Endothelial cell of umbilical vein (primary cell): Measurements from ENCODE around the gene RAP1GAP.

Experiments
- CTCF ChIP-seq, 2 donors: IDR thresholded peaks; 1 replicate in 1 of 2; 2 replicates in 1 of 2; pipeline ENCODE4 v1.5.1; 2011; ENCODE audit warnings: low read length in 2 of 2, mild to moderate bottlenecking in 2 of 2, moderate library complexity in 2 of 2, control low read depth in 1 of 2, inconsistent platforms in 1 of 2, low read depth in 1 of 2; ENCODE audit not compliant: insufficient read depth in 1 of 2; ENCODE audit errors: extremely low read depth in 1 of 2
- EZH2 ChIP-seq: IDR thresholded peaks from 2 replicates; pipeline ENCODE4 v1.6.1; 2012; ENCODE audit warnings: borderline replicate concordance, low read depth, mild to moderate bottlenecking, moderate library complexity, low read length, inconsistent platforms; ENCODE audit not compliant: severe bottlenecking
- JUN ChIP-seq: IDR thresholded peaks from 2 replicates; pipeline ENCODE4 v1.6.1; 2011; ENCODE audit warnings: borderline replicate concordance, low read depth; ENCODE audit not compliant: insufficient read length, insufficient read depth
- MAX ChIP-seq: IDR thresholded peaks from 2 replicates; pipeline ENCODE4 v1.6.1; 2011; ENCODE audit not compliant: insufficient read depth, insufficient read length
- MYC ChIP-seq: IDR thresholded peaks from one replicate; pipeline ENCODE4 v1.6.1; 2011; ENCODE audit warnings: mild to moderate bottlenecking, low read depth, low read length
- POLR2A ChIP-seq: IDR thresholded peaks from 2 replicates; pipeline ENCODE4 v1.6.1; 2012; ENCODE audit warnings: low read depth, mild to moderate bottlenecking, control low read depth, low read length
- POLR2AphosphoS5 ChIP-seq: IDR thresholded peaks from 2 replicates; pipeline ENCODE4 v1.6.1; 2012; ENCODE audit warnings: low read depth, mild to moderate bottlenecking, control low read depth, low read length, moderate library complexity; ENCODE audit not compliant: insufficient read depth

DNA sequence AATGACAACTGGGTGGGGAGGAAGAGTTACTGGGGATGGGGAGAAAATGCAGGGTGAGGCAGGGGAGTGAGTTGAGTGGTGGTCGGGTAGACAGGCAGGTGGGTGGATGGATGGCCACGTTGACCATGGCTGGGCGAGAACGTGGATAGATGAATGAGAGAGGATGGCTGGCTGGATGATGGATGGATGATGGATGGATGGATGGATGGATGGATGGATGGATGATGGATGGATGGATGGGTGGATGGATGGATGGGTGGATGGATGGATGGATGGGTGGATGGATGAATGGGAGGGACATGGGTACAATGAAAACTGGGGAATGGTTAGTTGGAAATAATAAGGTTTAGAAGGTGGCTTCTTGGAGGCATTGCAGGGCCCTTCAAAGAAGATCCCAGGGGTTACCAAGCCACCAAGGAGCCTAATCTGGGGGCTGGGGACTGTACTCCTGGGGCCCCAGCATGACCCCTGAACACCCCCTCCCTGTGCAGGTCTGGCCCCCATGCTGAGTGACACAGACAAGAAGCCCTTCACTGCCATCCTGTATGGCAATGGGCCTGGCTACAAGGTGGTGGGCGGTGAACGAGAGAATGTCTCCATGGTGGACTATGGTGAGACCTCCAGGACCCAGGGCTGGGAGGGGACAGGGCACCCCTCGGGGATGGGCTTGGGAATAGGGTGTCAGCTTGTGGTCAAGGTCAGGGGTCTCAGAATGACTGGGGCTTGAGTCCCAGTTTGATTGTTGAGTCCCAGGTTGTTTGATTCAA, 92.9 kb downstream of the RAP1GAP start:
- TF ChIP-seq POLR2AphosphoS5 (no peak), POLR2A (no peak), CTCF (IDR thresholded peaks at IDR 0.05; ENCODE audit: extremely low read depth in 1 of 2, insufficient read depth in 1 of 2, low read depth in 1 of 2, low read length in 2 of 2) (no peak), EZH2 (no peak), MAX (no peak), MYC (no peak), JUN (no peak)
